Hepatocyte (in vitro differentiated cells): ENCODE measurements around the gene CWH43.
"Not testable (repeated sequence)": the region's sequence is repeated elsewhere in the genome, so short reads cannot be mapped to it uniquely, and the experiment has no call there.

Source experiments
- CTCF ChIP-seq: fragments of 200-600 bp; sonication (generic); IDR thresholded peaks from 2 replicates; pipeline ENCODE4 v1.5.1; 2016; ENCODE audit warnings: antibody characterized with exemption, mild to moderate bottlenecking; ENCODE audit not compliant: poor library complexity
- EZH2 ChIP-seq: fragments of 200-600 bp; sonication (generic); IDR thresholded peaks from 2 replicates; pipeline ENCODE4 v1.6.1; 2016; ENCODE audit warnings: antibody characterized with exemption, mild to moderate bottlenecking, borderline replicate concordance
- EZH2phosphoT487 ChIP-seq: fragments of 200-600 bp; sonication (generic); IDR thresholded peaks from one replicate; pipeline ENCODE4 v1.6.1; 2018; ENCODE audit warnings: antibody characterized with exemption, mild to moderate bottlenecking, low read depth, moderate library complexity; ENCODE audit not compliant: unreplicated experiment, severe bottlenecking

- TF ChIP-seq CTCF, EZH2phosphoT487, EZH2: not testable (repeated sequence)
These were observed 111.4 kb downstream of the CWH43 start for GRCh38 chr4:49097505-49097904.
